Nephron (organoid): Measurements from ENCODE around the gene PRTFDC1.

Source experiments
- H3K27ac Mint-ChIP-seq, 3 experiments: 2 replicates each; pipeline ENCODE4 v1.8.0; 2020; ENCODE audit warnings: mixed read lengths in 3 of 3, mild to moderate bottlenecking in 2 of 3, moderate library complexity in 1 of 3
- H3K27me3 Mint-ChIP-seq: 2 replicates; pipeline ENCODE4 v1.8.0; 2021; ENCODE audit warnings: low read depth, mild to moderate bottlenecking, moderate library complexity, mixed read lengths
- H3K36me3 Mint-ChIP-seq: 2 replicates; pipeline ENCODE4 v1.8.0; 2020; ENCODE audit warnings: low read depth, mixed read lengths
- H3K4me1 Mint-ChIP-seq: 2 replicates; pipeline ENCODE4 v1.8.0; 2020; ENCODE audit warnings: mixed read lengths
- H3K4me3 Mint-ChIP-seq, 3 experiments: 2 replicates each; pipeline ENCODE4 v1.8.0; 2020; ENCODE audit warnings: mild to moderate bottlenecking in 3 of 3, mixed read lengths in 3 of 3, moderate library complexity in 2 of 3
- H3K9me3 Mint-ChIP-seq: 2 replicates; pipeline ENCODE4 v1.8.0; 2020; ENCODE audit warnings: mixed read lengths
- TF ChIP-seq, protein P1 (sequence below), 3 experiments: fragments of 200-600 bp; sonication (generic); IDR thresholded peaks; one replicate each; pipeline ENCODE4 v1.5.0; 2021; ENCODE audit warnings: antibody characterized with exemption in 3 of 3; ENCODE audit not compliant: unreplicated experiment in 3 of 3

The PRTFDC1 gene

DNA sequence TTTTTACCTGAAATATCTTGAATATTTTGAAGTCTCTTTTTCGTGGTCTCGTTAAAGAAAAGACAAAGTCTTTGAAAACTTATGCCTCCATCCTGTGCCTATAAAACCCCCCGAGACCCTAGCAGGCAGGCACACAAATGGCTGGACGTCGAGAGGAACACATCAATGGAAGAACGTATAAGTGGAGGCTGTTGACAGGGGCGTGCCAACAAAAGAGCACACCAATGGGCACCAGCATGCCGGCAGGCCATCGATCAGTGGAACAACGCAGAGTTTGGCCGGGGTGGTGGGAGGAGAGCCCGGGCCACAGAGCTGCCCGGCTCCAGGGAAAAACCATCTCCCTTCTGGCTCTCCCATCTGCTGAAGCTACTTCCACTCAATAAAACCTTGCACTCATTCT lies 38.9 kb upstream of the PRTFDC1 start:
- peaks cover 2% of the 10 kb centered on the region for H3K4me1 Mint-ChIP-seq
- H3K27ac Mint-ChIP-seq = no peak overlapping the region
- H3K36me3 Mint-ChIP-seq = no peaks in the 10 kb centered on the region
- no peak overlapping the region for H3K4me3 Mint-ChIP-seq
- TF ChIP-seq, protein P1, sequence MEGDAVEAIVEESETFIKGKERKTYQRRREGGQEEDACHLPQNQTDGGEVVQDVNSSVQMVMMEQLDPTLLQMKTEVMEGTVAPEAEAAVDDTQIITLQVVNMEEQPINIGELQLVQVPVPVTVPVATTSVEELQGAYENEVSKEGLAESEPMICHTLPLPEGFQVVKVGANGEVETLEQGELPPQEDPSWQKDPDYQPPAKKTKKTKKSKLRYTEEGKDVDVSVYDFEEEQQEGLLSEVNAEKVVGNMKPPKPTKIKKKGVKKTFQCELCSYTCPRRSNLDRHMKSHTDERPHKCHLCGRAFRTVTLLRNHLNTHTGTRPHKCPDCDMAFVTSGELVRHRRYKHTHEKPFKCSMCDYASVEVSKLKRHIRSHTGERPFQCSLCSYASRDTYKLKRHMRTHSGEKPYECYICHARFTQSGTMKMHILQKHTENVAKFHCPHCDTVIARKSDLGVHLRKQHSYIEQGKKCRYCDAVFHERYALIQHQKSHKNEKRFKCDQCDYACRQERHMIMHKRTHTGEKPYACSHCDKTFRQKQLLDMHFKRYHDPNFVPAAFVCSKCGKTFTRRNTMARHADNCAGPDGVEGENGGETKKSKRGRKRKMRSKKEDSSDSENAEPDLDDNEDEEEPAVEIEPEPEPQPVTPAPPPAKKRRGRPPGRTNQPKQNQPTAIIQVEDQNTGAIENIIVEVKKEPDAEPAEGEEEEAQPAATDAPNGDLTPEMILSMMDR (IDR thresholded peaks at IDR 0.05; ENCODE audit: unreplicated experiment in 3 of 3) = no peak
- no peaks in the 10 kb centered on the region for H3K27me3 Mint-ChIP-seq
- H3K9me3 Mint-ChIP-seq = no peaks in the 10 kb centered on the region

DNA sequence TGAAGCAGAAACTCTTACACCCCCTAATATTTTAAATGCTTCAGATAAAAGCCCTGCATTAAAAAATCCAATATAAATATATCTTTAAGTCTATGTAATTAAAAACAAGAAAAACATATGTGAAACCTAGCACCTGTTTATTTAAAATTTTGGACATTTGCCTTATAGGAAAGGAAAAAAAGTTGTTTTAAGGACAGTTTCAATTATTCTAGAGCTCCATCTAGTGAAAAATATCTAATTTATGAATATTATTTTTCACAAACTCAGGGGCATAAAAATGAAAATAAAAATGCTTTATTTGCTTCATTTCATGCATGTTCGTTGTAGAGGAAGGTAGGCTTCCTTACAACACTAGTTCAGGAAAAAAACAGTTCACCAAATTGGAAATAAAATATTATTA lies 37.5 kb upstream of the PRTFDC1 start:
- TF ChIP-seq, protein P1 (IDR thresholded peaks at IDR 0.05; ENCODE audit: unreplicated experiment in 3 of 3) = peak in 1 of 3 experiments; percentile 33
- no peaks in the 10 kb centered on the region for H3K36me3 Mint-ChIP-seq
- no peak overlapping the region for H3K27ac Mint-ChIP-seq
- H3K9me3 Mint-ChIP-seq = no peaks in the 10 kb centered on the region
- no peak overlapping the region for H3K4me3 Mint-ChIP-seq
- H3K4me1 Mint-ChIP-seq = peaks cover 8% of the 10 kb centered on the region
- H3K27me3 Mint-ChIP-seq = no peaks in the 10 kb centered on the region

DNA sequence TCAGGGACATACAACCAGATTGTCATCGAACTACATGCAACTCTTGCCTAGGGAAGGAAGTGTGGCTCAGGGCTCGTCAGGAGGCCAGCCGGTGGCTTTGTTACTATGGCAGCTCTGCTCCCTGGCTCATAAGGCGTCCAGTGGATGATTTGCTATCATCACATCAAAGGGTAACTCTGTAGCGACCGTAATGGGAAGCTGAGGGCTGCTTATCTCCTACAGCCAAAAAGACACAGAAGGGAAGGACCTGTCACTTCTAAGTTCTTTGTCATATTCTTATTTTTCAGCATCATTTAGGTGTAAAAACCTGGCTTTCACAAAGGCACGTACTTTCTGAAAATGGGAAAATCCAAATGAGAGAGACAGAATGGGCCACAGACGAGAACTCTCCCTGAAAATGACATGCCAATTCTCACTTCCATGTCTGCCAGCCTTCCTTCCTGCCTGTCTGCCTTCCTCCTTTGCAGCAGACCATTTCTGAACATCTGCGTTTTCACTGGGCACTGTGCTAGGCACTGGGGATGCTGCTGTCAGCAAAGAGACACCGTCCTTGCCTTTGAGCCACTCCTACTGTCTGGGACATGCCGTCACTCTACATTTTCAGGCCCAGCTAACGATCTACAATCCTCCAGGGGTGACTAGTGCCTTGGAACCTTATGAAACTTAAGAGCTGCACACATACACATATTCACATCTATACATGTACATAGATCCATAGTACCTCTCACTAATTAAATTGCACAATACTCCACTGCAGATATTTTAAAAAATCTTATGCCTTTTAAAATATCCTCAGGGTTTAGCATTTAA lies 36.6 kb upstream of the PRTFDC1 start:
- no peak overlapping the region for H3K4me3 Mint-ChIP-seq
- no peaks in the 10 kb centered on the region for H3K27me3 Mint-ChIP-seq
- no peaks in the 10 kb centered on the region for H3K9me3 Mint-ChIP-seq
- no peak overlapping the region for H3K27ac Mint-ChIP-seq
- TF ChIP-seq, protein P1 (IDR thresholded peaks at IDR 0.05; ENCODE audit: unreplicated experiment in 3 of 3) = no peak
- H3K36me3 Mint-ChIP-seq = no peaks in the 10 kb centered on the region
- peaks cover 14% of the 10 kb centered on the region for H3K4me1 Mint-ChIP-seq

DNA sequence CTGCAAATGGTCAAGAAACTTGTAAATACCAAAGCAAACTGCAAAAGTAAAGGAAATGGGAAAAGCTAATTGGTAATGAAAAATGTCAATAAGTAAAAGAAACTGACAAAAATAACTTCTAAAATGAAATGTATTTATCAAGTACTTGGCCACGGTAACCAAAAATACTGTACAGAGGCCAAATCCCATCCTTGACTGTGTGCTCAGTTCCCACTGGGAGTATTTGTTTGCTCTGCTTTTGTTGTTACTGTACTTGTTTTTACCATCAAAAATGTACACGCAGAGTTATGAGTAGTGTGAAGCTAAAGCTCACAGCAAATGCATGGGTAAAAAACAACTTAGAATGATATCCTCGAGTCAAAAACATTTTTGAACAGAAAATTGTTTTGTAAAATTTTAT lies 32.5 kb upstream of the PRTFDC1 start:
- no peaks in the 10 kb centered on the region for H3K27me3 Mint-ChIP-seq
- no peaks in the 10 kb centered on the region for H3K9me3 Mint-ChIP-seq
- peak overlapping the region in 1 of 3 experiments; percentile 36 for H3K27ac Mint-ChIP-seq
- no peaks in the 10 kb centered on the region for H3K36me3 Mint-ChIP-seq
- H3K4me3 Mint-ChIP-seq = no peak overlapping the region
- peaks cover 16% of the 10 kb centered on the region for H3K4me1 Mint-ChIP-seq
- TF ChIP-seq, protein P1 (IDR thresholded peaks at IDR 0.05; ENCODE audit: unreplicated experiment in 3 of 3) = no peak

DNA sequence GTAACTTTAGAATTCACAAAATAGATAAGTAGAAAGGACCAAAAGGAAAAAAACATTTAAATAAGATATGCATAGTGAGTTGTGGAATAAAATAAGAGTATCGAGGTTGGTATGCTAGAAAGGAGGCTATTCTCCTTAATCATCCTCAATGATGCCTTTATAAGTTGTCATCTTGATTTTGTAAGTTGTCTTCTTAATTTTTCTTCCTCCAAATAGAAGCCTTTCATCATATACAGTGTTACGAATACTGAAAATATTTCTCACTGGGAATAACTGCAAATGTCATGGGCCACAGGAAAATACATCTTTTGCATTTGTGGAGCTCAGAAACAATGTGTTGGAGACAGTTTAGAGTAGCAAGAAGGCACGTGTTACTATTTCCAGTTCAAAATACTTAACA lies 31.5 kb upstream of the PRTFDC1 start:
- Mint-ChIP-seq H3K9me3 (no peaks in the 10 kb centered on the region), H3K4me1 (peaks cover 16% of the 10 kb centered on the region), H3K27ac (no peak overlapping the region), H3K4me3 (no peak overlapping the region), H3K27me3 (no peaks in the 10 kb centered on the region), H3K36me3 (no peaks in the 10 kb centered on the region)
- TF ChIP-seq, protein P1 (IDR thresholded peaks at IDR 0.05; ENCODE audit: unreplicated experiment in 3 of 3) = no peak

DNA sequence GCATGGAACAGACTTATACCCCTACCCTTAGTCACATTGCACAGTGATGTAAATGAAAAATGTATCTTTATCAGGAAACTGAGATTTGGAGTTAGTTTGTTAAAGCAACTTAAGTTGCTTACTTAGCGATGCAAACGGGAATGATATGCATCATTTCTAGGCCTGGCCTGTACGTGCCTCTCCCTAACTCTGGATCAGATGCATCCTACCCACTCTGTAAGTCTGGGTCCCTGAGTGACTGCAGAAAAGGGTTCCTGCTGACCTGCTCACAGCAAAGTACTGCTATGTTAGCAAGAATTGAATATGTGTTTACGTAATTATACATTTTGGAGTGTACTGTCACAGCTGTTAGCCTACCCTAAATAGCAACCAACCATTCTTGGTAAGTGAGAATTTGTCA lies 30.7 kb upstream of the PRTFDC1 start:
- TF ChIP-seq, protein P1 (IDR thresholded peaks at IDR 0.05; ENCODE audit: unreplicated experiment in 3 of 3) = no peak

More for the DNA sequence above, 30.7 kb upstream of the PRTFDC1 start:
- Mint-ChIP-seq H3K9me3 (no peaks in the 10 kb centered on the region), H3K4me1 (peaks cover 16% of the 10 kb centered on the region), H3K36me3 (no peaks in the 10 kb centered on the region), H3K4me3 (no peak overlapping the region), H3K27me3 (no peaks in the 10 kb centered on the region), H3K27ac (no peak overlapping the region)
